ENCODE measurements around the gene IFRD1. TPM values are rescaled to one million over a fixed set of nuclear protein-coding genes. Genes with fewer than 3 reads are reported as not detected.

The IFRD1 gene
- total RNA-seq, 1 donor: 55.7 TPM

- no peak overlapping the region for H3K4me3 ChIP-seq (ENCODE audit: low read depth, low read length)
- no peak for TF ChIP-seq CTCF (IDR thresholded peaks at IDR 0.05; ENCODE audit: insufficient read depth, low read depth, low read length)
- DNase-seq (ENCODE audit: low read depth): peak; percentile 98
These were observed 34.5 kb downstream of the IFRD1 start for GRCh38 chr7:112484671-112485167.

- peak; percentile 53 for DNase-seq (ENCODE audit: low read depth)
- TF ChIP-seq CTCF (IDR thresholded peaks at IDR 0.05; ENCODE audit: insufficient read depth, low read depth, low read length): no peak
- H3K4me3 ChIP-seq (ENCODE audit: low read depth, low read length): no peak overlapping the region
These were observed 35.5 kb downstream of the IFRD1 start for GRCh38 chr7:112485766-112486165.

- no peak for TF ChIP-seq CTCF (IDR thresholded peaks at IDR 0.05; ENCODE audit: insufficient read depth, low read depth, low read length)
- H3K4me3 ChIP-seq (ENCODE audit: low read depth, low read length): no peak overlapping the region
- DNase-seq (ENCODE audit: low read depth): no peak
These were observed 37.4 kb downstream of the IFRD1 start for GRCh38 chr7:112487457-112488263.

- DNase-seq (ENCODE audit: low read depth): no peak
- H3K4me3 ChIP-seq (ENCODE audit: low read depth, low read length): no peak overlapping the region
- TF ChIP-seq CTCF (IDR thresholded peaks at IDR 0.05; ENCODE audit: insufficient read depth, low read depth, low read length): no peak
These were observed 37.9 kb downstream of the IFRD1 start for GRCh38 chr7:112488264-112488552.

- no peak for TF ChIP-seq CTCF (IDR thresholded peaks at IDR 0.05; ENCODE audit: insufficient read depth, low read depth, low read length)
- no peak for DNase-seq (ENCODE audit: low read depth)
- no peak overlapping the region for H3K4me3 ChIP-seq (ENCODE audit: low read depth, low read length)
These were observed 41.9 kb downstream of the IFRD1 start for GRCh38 chr7:112492186-112492585.

GRCh38 chr7:112494656-112495055, 44.4 kb downstream of the IFRD1 start:
- no peak for TF ChIP-seq CTCF (IDR thresholded peaks at IDR 0.05; ENCODE audit: insufficient read depth, low read depth, low read length)

More at GRCh38 chr7:112494656-112495055, 44.4 kb downstream of the IFRD1 start:
- no peak for DNase-seq (ENCODE audit: low read depth)
- no peak overlapping the region for H3K4me3 ChIP-seq (ENCODE audit: low read depth, low read length)
